Suppressor macrophage (primary cell): ENCODE data around the gene CGB2.
A peak's percentile ranks its signal among the peaks of the same experiment; 100 is the strongest.

ENCODE experiments used
- DNase-seq, 4 experiments: peaks; one replicate each; pipeline ENCODE4 v3.0.0-alpha.2; 2020 to 2022
- total RNA-seq, 17 experiments: gene quantifications; one replicate each; lab custom pipeline; 2026; ENCODE audit warnings: mixed read lengths in 6 of 17, inconsistent platforms in 3 of 17; lab: John Stamatoyannopoulos, UW

CGB2 gene
- 0 to 0.88 (median 0) reads per million in 17 experiments for total RNA-seq

DNA sequence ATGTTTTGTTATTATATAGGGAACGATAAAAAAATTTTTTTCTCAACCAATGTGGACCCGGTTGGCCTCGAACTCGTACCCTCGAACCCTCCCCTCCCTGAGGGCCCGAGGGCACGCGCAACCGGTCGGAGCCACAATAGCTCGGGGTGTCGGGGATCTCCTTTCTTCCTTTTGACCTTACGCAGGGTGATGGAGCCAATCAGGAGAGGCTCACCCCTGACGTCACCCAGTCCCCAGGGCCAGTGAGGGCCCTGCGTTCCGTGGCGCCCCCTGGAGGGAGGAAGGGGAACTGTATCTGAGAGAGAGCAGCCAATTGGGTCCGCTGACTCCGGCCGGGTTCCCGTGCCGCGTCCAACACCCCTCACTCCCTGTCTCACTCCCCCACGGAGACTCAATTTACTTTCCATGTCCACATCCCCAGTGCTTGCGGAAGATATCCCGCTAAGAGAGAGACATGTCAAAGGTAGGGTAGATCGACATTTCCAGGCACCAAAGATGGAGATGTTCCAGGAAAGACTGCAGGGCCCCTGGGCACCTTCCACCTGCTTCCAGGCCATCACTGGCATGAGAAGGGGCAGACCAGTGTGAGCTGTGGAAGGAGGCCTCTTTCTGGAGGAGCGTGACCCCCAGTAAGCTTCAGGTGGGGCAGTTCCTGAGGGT is at the start of gene CGB2:
Gene CGB2, plus strand, starts transcription at position 249 of the 660 bp plus-strand sequence. Its CDS starts 206 bp downstream, at position 455.
- DNase-seq: peak; percentile 20 to 38 (median 30)

DNA sequence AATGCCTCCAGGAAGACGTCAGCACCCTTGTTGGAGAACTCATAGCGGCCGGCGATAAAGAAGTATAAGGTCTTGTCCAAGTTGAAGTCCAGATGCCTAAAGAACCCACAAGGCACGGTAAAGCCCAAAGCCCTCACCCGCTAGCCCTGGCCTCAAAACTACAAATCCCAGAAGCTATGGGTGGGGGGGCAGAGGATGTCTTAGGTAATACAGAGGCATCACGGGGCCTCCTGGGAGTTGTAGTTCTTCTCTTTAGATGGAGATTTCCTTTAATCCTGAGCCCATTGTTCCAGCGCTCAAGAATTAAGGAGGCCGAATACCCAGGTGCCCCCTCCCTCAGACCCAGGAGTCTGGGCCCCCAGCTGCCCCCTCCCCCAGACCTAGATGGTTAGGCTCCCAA is 49.4 kb upstream of the CGB2 start:
- DNase-seq: no peak

DNA sequence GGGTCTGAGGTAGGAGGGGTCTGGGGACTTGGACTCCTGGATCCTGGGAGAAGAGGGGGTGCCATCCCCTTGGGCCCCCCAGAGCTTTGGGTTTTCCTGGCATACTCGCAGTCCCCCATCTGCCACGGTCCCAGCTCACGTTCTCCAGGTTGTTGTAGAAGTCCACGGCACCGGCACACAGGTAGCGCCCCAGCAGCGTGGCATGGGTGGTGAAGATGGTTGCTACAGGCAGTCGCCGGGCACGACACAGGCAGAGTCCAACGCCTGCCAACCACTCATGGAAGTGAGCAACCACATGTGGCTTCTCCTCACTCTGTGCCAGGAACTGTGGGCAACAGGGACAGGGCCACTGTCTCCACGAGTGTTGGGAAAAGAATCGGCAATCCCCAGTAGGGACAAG is 46.0 kb upstream of the CGB2 start:
- no peak for DNase-seq

DNA sequence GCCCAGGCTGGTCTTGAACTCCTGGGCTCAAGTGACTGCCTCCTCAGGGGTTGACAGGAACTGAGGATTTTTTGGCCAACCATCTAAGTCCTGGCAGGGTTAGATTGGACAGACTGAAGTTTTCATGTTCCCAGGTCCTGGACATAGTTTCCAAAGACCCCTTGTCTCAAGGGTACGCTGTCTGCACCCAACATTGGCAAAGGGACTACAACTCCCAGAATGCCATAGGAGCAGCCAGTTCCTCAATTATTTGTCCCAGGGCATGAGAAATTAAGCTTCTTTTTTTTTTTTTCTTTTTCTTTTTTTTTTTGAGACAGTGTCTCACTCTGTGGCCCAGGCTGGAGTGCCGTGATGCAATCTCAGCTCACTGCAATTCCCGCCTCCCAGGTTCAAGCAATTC is 45.5 kb upstream of the CGB2 start:
- peak in 1 of 4 experiments; percentile 14 for DNase-seq

DNA sequence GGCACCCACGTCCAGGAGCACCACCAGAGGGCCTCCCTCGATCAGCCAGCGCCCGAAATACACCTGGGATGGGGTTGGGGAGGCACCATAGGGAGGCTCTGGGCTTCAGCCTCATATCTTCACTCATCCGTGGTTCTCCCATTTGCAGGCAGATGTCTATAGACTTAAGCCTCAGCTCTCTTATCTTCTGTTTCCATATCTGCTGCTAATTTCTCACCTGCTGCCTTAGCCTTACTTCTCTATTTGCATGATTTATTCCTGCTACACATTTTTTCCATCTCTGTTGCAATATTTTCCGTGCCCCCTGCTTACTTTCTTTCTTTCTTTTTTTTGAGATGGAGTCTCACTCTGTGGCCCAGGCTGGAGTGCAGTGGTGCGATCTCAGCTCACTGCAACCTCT is 44.4 kb upstream of the CGB2 start:
- DNase-seq: no peak

DNA sequence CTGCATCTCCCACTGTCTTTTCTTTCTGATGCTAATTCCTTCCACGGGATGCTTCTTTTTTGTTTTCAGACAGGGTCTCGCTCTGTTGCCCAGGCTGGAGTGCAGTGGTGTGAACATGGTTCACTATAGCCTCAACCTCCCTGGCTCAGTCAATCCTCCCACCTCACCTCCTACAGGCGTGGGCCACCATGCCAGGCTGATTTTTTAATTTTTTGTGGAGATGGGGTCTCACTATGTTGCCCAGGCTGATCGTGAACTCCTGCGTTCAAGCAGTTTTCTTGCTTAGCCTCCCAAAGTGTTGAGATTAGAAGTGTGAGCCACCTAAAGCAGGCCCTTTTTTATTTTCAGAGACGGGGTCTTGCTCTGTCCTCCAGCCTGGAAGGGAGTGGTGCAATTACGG is 43.4 kb upstream of the CGB2 start:
- DNase-seq: no peak

DNA sequence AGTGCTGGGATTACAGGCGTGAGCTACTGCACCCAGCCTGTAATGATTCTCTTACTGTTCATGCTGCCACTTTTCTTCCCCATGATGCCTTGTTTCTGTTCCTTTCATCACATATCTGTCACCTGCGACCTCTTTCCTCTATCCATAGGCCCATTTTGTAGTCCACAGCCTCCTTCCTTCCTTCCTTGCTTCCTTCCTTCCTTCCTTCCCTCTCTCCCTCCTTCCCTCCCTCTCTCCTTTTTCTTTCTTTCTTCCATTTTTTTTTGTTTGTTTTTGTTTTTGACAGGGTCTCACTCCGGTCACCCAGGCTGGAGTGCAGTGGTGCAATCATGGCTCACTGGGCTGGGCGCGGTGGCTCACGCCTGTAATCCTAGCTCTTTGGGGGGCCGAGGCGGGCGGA is 42.8 kb upstream of the CGB2 start:
- no peak for DNase-seq

DNA sequence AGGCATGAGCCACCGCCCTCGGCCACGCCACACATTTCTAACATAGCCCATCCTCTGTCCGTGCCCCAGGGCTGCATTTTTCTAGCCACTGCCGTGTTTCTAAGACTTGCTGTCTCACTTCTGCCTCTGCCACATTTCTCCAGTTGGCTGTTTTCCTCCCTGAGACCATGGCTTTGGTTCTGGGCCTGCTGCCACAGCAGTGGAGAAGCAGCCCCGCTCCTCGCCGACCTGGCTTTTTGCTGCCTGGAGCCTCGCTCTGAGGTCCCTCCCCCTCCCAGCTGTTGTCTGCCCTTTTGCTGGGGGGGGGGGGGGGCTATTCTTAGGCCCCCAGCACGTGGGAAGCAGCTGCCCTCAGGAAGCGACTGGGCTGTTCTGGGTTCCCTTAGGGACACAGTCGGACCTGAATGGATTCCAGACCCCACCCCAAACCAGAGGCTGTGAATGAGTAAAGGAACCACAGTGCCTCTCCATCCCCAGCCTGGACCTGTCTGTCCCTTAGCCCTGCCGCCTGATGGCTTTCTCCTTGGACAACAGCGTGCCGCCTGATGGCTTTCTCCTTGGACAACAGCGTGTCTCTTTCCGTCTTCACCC is 41.9 kb upstream of the CGB2 start:
- DNase-seq: no peak

DNA sequence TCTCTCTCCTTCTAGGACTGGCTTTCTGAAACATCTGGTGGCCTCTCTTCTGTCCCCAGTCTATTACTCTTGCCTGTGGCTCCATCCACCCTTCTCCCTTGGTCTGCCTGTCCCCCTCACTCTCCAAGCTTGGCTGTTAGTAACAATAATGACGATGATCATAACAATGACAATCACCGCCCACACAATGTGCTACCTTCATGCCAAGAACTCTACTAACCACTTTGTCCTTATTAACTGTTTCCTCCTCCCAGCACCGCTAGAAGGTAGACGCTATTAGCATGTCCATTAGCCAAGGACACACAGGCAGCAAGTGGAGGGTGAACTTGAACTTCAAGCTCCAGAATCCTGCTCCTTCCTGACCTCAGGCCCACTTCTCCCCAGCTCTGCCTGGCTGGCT is 41.3 kb upstream of the CGB2 start:
- no peak for DNase-seq

DNA sequence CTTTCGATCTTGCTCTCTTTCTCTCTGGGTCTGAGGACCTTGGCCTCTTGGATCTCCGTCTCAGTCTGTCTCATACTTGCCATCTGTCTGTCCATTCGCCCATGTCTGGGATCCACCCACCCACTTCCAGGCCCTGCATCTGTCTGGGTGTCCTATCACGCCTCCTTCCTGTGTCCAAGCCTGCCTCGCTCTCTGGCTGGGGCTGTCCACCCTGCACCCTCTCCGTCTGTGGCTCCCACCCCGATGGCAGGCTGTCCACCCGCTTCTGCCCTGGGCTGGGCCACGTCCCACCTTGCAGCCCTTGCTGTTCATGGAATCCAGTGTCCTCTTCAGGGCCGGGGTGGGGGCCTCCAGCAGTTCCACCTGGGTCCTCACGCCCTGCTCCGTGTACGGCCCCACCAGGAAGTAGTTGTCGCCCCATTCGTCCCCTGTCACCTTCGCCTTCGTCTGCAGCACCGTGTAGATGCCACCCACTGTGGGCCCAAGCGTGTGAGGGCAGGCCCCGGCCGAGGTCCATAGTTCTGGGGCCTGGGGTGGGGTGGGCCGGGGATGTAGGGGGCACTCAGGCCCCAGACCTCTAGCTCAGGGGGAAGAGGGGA is 40.6 kb upstream of the CGB2 start:
- no peak for DNase-seq

DNA sequence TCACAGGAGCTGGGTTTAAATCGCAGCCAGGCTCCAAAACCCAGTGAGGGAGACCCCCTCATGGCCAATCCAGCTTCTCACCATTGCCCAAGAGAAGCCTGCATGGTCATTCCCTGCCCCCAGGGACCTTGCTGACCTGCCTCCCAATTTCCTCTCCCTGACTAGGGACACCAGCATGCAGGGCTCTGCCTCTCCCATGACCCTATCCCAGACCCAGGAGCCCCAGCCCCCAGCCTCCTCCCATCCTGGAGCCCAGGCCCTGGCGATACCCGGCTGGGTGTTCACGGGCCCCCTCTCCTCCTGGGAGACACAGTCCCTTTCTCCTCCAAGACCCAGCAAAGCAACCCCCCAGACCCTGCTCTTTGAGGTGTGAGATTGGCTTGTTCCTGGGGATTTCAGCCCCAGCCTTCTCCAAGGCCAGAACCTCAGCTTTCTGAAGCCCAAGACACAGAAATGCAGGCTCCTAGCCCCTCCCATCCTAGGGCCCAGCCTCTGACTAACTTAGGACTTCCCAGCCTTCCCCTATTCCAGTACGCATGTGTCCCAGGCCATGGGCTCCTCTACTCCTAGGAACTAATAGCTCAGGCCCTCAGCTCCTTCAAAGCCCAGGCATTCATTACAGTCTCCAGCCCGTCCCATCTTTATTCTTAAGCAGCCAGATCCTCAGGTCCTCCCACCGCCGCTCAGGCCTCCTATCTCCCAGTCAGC is 39.7 kb upstream of the CGB2 start:
- peak; percentile 70 to 86 (median 82) for DNase-seq

DNA sequence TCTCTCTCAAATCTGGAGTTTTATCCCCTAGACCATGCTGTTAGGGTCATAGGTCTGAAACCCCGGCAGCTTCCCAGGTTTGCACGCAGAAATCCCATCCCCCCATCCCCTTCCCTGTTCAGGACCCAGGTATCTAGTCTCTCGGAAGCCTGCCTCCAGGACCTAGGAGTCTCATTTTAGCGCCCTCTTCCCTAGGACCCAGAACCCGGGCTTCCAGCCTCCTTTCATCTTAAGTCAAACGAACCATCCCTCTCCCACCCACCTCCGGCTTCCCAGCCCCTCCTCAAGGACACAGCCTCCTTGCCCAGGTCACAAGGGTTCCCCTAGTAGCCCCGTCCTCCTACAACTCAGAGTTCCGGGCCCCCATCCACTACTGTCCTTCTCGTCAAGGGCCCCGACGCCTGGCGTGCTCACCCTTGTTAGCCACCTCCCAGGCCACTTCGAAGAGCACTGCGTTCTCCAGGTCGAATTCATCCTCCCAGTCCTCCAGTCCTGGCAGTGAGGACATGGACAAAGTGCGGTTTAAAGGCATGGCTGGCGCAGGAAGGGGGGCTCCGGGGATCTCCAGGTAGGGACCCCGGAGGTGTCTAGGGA is 39.0 kb upstream of the CGB2 start:
- peak in 2 of 4 experiments; percentile 29 to 36 for DNase-seq

DNA sequence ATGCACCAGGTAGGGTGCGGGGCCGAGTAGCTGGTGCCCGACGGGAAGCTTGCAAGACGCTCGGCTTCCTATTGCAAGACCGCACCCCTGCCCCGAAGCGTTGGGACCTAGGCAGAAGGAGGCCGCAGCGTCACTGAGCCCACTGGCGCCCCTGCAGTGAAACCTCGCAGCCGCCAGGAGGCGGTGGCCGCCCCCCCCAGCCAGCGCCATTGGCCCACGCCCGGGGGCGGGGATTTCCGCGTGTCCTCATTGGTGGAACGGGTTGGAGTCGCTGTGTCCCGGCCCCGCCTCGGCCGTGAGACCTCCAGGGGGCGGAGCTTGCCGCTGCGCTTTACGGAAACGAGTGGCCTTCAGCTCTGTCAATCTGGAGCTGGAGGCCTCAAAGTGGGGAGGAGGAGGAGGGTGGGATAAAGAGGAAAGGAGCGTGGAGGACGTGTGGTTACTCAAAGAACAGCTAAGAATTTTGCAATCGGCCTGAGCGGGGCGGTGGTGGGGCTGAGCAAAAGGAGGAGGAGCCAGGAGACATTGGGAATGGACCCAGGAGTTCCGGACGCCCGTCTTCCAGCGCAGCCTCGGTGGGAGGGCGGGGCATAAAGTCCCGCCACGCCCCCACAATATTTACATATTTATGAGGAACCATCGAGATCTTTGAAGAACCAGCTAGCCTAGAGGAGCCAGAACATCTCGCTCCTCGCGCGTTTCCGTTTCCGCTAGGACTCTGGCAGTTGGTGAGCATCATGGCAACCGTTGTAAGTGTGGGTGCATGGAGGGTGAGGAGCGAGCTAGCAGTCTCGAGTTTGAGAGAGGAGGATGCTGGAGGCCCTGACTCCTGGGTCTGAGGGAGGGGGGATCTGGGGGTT is 38.3 kb upstream of the CGB2 start, which contains the start of the genes GYS1 and RUVBL2:
Gene GYS1, minus strand, starts transcription at position 135 of the 860 bp plus-strand sequence. CDS start 197 bp downstream, outside the sequence.
Gene RUVBL2, plus strand, starts transcription at position 713 of the 860 bp plus-strand sequence. Its CDS starts 25 bp downstream, at position 738.
- DNase-seq: peak; percentile 100

DNA sequence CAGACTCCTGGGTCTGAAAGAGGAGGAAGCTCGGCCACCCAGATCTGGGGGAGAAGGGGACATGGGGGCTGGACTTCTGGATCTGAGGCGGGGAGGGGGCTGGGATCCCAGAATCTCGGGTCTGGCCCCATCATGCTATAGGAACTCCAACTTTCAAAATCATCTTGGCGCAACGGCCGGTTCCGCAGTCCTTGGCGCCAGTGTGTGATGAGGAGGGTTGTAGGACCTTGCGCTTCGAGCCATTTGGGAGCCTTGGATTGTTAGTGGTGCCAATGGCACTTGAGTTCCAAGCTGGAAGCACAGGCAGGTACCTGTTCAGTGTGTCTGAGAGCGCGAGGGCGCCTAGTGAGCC is 37.7 kb upstream of the CGB2 start:
- DNase-seq: no peak

DNA sequence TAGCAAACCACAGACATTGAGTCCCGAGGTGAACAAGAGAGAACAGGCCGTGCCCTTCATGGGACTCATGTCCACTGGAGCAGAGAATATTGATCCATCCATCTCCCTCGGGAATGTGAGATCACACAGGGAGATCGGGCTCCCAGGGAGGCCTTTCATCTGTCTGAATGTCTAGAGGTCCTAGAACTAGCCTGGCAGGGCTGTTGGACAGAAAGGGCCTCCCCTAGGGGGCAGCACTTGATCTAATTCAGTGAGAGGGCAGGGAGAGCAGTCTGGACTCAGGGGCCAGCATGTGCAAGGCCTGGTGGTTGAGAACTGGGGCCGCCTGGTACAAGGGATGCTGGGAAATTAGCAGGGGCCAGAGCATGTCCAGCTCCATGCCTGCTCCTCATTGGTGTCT is 33.7 kb upstream of the CGB2 start:
- DNase-seq: peak; percentile 68 to 79 (median 72)

DNA sequence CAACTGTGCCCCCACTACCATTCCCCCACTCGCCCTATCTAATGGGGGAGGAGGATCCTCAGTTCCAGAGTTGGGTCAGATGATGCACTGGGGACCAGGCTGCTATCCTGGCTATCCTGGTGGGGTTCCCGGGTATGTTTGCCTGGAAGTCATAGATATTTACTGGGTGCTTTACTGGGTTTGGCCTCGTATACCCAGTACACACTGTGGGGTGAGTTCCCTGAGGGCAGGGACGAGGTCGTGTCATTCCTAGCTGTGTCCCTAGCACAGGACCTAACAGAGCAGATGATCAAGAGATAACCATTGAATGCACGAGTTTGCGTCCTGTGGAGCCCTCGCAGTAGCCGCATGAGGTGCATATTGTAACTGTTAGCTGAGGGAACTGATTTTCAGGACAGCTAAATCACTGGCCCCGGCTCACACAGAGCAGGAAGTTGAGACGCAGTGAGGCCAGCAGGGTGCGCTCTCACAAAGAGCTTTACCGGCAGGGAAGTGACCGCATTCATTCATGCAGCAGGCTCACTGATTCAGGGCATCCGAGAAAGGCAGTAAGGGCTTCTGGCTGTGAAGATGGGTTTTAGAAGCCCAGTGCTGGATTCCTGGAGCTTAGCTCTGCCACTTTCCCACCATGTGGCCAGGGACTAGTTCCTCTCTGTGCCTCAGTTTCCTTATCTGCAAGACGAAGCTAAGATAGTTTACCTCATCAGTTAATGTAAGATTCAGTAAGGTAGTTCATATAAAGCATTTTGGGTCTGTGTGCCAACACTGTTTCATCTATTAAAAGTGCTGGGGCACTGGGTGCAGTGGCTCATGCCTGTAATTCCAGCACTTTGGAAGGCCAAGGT is 32.0 kb upstream of the CGB2 start:
- peak; percentile 65 to 81 (median 75) for DNase-seq

DNA sequence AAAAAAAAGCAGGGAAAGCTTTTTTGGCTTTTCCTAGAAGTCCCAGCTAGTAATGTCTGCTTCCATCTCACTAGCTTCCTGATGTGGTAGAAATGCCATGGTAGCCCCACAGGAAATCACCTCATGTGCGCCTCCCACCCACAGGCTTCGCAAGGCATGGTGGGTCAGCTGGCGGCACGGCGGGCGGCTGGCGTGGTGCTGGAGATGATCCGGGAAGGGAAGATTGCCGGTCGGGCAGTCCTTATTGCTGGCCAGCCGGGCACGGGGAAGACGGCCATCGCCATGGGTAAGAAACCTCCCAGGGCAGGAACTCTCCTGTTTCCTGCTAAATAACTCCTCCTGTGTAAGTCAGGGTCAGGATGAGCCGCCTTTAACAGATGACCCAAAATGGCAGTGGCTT is 27.6 kb upstream of the CGB2 start:
- no peak for DNase-seq

DNA sequence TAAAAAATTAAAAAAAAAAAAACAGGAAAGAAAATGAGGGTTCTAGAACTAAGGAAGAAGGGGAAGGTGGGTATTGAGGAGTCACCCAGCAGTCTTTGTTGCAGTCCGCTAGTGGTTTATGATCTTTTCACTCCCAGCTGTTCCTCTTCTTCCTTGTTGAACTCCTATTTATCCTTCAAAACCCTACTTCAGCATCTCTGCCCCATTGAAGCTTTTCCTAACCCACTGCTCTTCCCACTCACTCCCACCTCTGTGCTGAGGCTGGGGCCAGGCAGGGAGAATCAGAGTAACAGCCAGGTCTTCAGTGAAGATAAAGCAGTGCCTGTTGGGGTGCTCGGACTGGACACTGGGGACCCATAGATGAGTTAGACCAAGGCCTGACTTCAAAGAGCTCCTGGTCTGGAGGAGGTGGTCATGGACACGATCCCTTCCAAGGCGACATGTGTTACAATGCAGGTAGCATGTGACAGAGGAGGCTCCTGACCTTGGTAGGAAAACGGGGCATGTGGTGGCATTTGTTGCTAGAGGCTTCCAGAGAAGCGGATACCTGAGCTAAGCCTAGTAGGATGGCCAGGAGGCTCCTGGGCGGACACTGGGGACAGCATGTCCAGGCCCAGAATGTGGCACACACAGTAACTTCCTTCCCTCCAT is 26.6 kb upstream of the CGB2 start:
- DNase-seq: no peak

DNA sequence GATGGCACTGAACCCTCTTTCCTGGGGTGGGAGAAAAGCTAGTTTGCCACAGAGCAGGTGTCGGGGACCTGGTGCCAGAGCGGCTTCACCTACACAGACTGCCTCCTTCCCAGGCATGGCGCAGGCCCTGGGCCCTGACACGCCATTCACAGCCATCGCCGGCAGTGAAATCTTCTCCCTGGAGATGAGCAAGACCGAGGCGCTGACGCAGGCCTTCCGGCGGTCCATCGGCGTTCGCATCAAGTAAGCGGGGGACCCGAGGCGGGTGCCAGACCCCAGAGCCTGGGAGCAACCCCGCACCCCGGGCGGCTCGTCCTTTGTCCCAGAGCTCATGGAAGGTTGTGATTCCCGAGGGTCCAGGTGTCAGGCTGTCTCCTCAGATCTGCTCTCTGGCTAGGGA is 24.8 kb upstream of the CGB2 start:
- no peak for DNase-seq

DNA sequence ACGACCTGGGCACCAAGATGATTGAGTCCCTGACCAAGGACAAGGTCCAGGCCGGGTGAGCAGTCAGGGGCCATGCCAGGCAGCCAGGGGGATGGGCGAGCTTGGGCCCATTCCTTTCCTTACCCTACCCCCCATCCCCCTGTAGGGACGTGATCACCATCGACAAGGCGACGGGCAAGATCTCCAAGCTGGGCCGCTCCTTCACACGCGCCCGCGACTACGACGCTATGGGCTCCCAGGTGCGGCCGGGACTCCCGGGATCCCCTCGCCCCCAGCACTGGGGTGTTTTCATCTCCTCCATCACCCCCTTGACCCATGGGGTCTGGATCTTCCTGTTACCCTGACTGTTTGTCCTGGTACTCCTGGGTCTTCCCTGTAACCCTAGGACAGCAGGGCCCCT is 21.9 kb upstream of the CGB2 start:
- no peak for DNase-seq
